ENCODE data around the gene GALNT1. TPM values are rescaled to one million over a fixed set of nuclear protein-coding genes. Genes with fewer than 3 reads are reported as not detected.

Gene GALNT1
- total RNA-seq, 1 experiment from 2014 or later, result 25.6 TPM

DNA sequence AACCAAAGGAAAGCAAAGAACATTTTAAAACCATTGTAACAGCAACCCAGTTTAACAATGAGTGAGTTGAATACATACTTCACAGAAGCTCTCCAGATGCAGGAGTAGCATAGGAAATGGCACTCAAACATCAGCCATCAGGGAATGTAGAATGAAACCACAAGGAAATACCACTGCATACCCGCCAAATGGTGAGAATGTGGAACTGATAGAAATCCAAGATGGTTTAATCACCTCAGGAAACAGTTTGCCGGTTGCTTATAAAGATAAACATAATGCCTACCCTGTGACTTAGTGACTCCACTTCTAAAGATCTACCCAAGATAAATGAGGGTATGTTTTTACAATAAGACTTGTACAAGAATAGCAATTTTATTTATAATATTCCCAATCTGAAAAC lies 132.0 kb downstream of the GALNT1 start:
- intact Hi-C loops (cut with micrococcal nuclease; ENCODE audit: unreplicated experiment), result no loop called here
- H3K27me3 ChIP-seq (replicated peaks; ENCODE audit: insufficient read depth, low read depth, low read length, poor library complexity), result no peaks in the 10 kb centered on the region

GRCh38 chr18:35714539-35714938 lies 133.0 kb downstream of the GALNT1 start:
- POLR2A ChIA-PET (ENCODE audit: low non-redundant PET), result no interaction called here
- intact Hi-C loops (cut with micrococcal nuclease; ENCODE audit: unreplicated experiment), result no loop called here
- Histone ChIP-seq H3K9me3 (ENCODE audit: low read depth, low read length, poor library complexity, severe bottlenecking) (no peaks in the 10 kb centered on the region), H3K4me3 (ENCODE audit: low read depth, low read length, poor library complexity, severe bottlenecking) (no peak overlapping the region), H3K4me1 (ENCODE audit: insufficient read depth, low read length, poor library complexity, severe bottlenecking) (no peaks in the 10 kb centered on the region), H3K27ac (ENCODE audit: low read depth, low read length, poor library complexity, severe bottlenecking) (no peak overlapping the region), H3K36me3 (ENCODE audit: insufficient read depth, low read length, poor library complexity, severe bottlenecking) (no peaks in the 10 kb centered on the region), H3K27me3 (replicated peaks; ENCODE audit: insufficient read depth, low read depth, low read length, poor library complexity) (no peaks in the 10 kb centered on the region)
- CTCF ChIA-PET, result no interaction called here
- no peak for TF ChIP-seq CTCF (conservative IDR thresholded peaks at IDR 0.05; ENCODE audit: low read depth, low read length)
- TF ChIP-seq EZH2 (IDR thresholded peaks at IDR 0.05; ENCODE audit: borderline replicate concordance, low read depth, low read length, poor library complexity, severe bottlenecking), result no peak
- BruUV-seq (replicated peaks), result no TSS peak
- DNase-seq (ENCODE audit: low spot score), result no peak

More for the DNA sequence above, 132.0 kb downstream of the GALNT1 start:
- CTCF ChIA-PET, result no interaction called here
- POLR2A ChIA-PET (ENCODE audit: low non-redundant PET), result no interaction called here
- no peak overlapping the region for H3K4me3 ChIP-seq (ENCODE audit: low read depth, low read length, poor library complexity, severe bottlenecking)
- no peaks in the 10 kb centered on the region for H3K9me3 ChIP-seq (ENCODE audit: low read depth, low read length, poor library complexity, severe bottlenecking)
- no peak for TF ChIP-seq EZH2 (IDR thresholded peaks at IDR 0.05; ENCODE audit: borderline replicate concordance, low read depth, low read length, poor library complexity, severe bottlenecking)
- TF ChIP-seq CTCF (conservative IDR thresholded peaks at IDR 0.05; ENCODE audit: low read depth, low read length), result no peak
- peak; percentile 6 for DNase-seq (ENCODE audit: low spot score)
- no TSS peak for BruUV-seq (replicated peaks)
- no peak overlapping the region for H3K27ac ChIP-seq (ENCODE audit: low read depth, low read length, poor library complexity, severe bottlenecking)
- H3K4me1 ChIP-seq (ENCODE audit: insufficient read depth, low read length, poor library complexity, severe bottlenecking), result no peaks in the 10 kb centered on the region
- H3K36me3 ChIP-seq (ENCODE audit: insufficient read depth, low read length, poor library complexity, severe bottlenecking), result no peaks in the 10 kb centered on the region

DNA sequence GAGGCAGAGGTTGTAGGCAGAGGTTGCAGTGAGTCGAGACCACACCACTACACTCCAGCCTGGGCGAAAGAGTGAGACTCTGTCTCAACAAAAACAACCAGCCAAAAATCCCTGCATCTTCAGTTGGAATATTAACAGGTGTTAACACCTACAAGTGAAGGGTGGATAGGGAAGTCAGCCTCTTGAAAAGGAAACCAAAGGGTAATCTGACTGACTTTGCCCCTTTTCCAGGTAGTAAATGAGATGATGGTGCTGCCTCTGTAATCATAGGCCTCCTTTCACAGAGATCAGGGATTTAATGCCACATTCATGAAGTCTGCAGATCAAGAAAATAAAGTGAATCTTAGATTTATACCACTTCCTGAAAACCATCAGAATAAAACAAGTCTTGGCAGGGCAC lies 133.6 kb downstream of the GALNT1 start:
- no peaks in the 10 kb centered on the region for H3K4me1 ChIP-seq (ENCODE audit: insufficient read depth, low read length, poor library complexity, severe bottlenecking)
- ChIA-PET POLR2A (ENCODE audit: low non-redundant PET) (no interaction called here), CTCF (no interaction called here)
- TF ChIP-seq CTCF (conservative IDR thresholded peaks at IDR 0.05; ENCODE audit: low read depth, low read length), result no peak
- no peak for TF ChIP-seq EZH2 (IDR thresholded peaks at IDR 0.05; ENCODE audit: borderline replicate concordance, low read depth, low read length, poor library complexity, severe bottlenecking)
- no peak overlapping the region for H3K4me3 ChIP-seq (ENCODE audit: low read depth, low read length, poor library complexity, severe bottlenecking)
- no peak for DNase-seq (ENCODE audit: low spot score)
- H3K27me3 ChIP-seq (replicated peaks; ENCODE audit: insufficient read depth, low read depth, low read length, poor library complexity), result no peaks in the 10 kb centered on the region
- BruUV-seq (replicated peaks), result no TSS peak
- H3K27ac ChIP-seq (ENCODE audit: low read depth, low read length, poor library complexity, severe bottlenecking), result no peak overlapping the region
- no peaks in the 10 kb centered on the region for H3K9me3 ChIP-seq (ENCODE audit: low read depth, low read length, poor library complexity, severe bottlenecking)
- H3K36me3 ChIP-seq (ENCODE audit: insufficient read depth, low read length, poor library complexity, severe bottlenecking), result no peaks in the 10 kb centered on the region
- intact Hi-C loops (cut with micrococcal nuclease; ENCODE audit: unreplicated experiment), result no loop called here
